RPMI8226 (cell line): ENCODE data around the gene BRD3OS.
"Not testable (repeated sequence)": the region's sequence is repeated elsewhere in the genome, so short reads cannot be mapped to it uniquely, and the experiment has no call there.

Experiments
- DNase-seq: peaks from one replicate; pipeline ENCODE4 v3.0.0-alpha.2; 2015

Gene BRD3OS

GRCh38 chr9:134066526-134066912 is 41.2 kb downstream of the BRD3OS start:
- DNase-seq, result no peak

GRCh38 chr9:134066913-134067851 is 41.9 kb downstream of the BRD3OS start:
- peak; percentile 55 for DNase-seq

GRCh38 chr9:134067904-134068743 is 42.8 kb downstream of the BRD3OS start, which contains the start of gene BRD3:
Gene BRD3, minus strand, starts transcription at chr9:134068026. Its CDS starts 14,549 bp downstream, at chr9:134053477.
- peak; percentile 97 for DNase-seq

- DNase-seq, result no peak
These were observed 43.6 kb downstream of the BRD3OS start for GRCh38 chr9:134068744-134069479.

- no peak for DNase-seq
These were observed 44.5 kb downstream of the BRD3OS start for GRCh38 chr9:134069480-134070399.

GRCh38 chr9:134071149-134071548 is 45.9 kb downstream of the BRD3OS start:
- DNase-seq, result no peak

GRCh38 chr9:134072683-134073082 is 47.4 kb downstream of the BRD3OS start:
- DNase-seq, result not testable (repeated sequence)

GRCh38 chr9:134073500-134073899 is 48.2 kb downstream of the BRD3OS start:
- no peak for DNase-seq

- DNase-seq, result not testable (repeated sequence)
These were observed 50.4 kb downstream of the BRD3OS start for GRCh38 chr9:134075689-134076088.

GRCh38 chr9:134076644-134077043 is 51.4 kb downstream of the BRD3OS start:
- DNase-seq, result no peak
